ENCODE data around the gene MYDGF. TPM values are rescaled to one million over a fixed set of nuclear protein-coding genes. Genes with fewer than 3 reads are reported as not detected.

Gene MYDGF
- polyA plus RNA-seq, 2 donors, result 22.9 to 67.5 TPM

- H3K4me1 ChIP-seq (ENCODE audit: control insufficient read depth in 2 of 2, insufficient read depth in 2 of 2, low read length in 1 of 2), result peaks cover 0 to 2% of the 10 kb centered on the region in 2 donors
- H3K27ac ChIP-seq (ENCODE audit: low read depth in 2 of 2, low read length in 1 of 2), result no peak overlapping the region
- H3K36me3 ChIP-seq (ENCODE audit: control insufficient read depth in 2 of 2, insufficient read depth in 2 of 2, low read length in 1 of 2), result peaks cover 26 to 58% of the 10 kb centered on the region in 2 donors
- WGBS, 2 donors, result 90 to 93% methylated on average over 11 of the region's 11 CpGs
- peaks cover 0 to 3% of the 10 kb centered on the region in 2 donors for H3K9me3 ChIP-seq (ENCODE audit: control insufficient read depth in 2 of 2, insufficient read depth in 1 of 2, low read depth in 1 of 2, low read length in 1 of 2)
- no peak overlapping the region for H3K4me3 ChIP-seq (ENCODE audit: low read depth in 1 of 2, low read length in 2 of 2)
- no peaks in the 10 kb centered on the region for H3K27me3 ChIP-seq (ENCODE audit: control insufficient read depth in 1 of 2, insufficient read depth in 2 of 2, low read length in 2 of 2)
Observed at GRCh38 chr19:4702764-4703163, 32.6 kb upstream of the MYDGF start.

- H3K36me3 ChIP-seq (ENCODE audit: control insufficient read depth in 2 of 2, insufficient read depth in 2 of 2, low read length in 1 of 2), result peaks cover 28 to 60% of the 10 kb centered on the region in 2 donors
- no peak overlapping the region for H3K27ac ChIP-seq (ENCODE audit: low read depth in 2 of 2, low read length in 1 of 2)
- H3K9me3 ChIP-seq (ENCODE audit: control insufficient read depth in 2 of 2, insufficient read depth in 1 of 2, low read depth in 1 of 2, low read length in 1 of 2), result peaks cover 0 to 3% of the 10 kb centered on the region in 2 donors
- H3K4me3 ChIP-seq (ENCODE audit: low read depth in 1 of 2, low read length in 2 of 2), result no peak overlapping the region
- H3K4me1 ChIP-seq (ENCODE audit: control insufficient read depth in 2 of 2, insufficient read depth in 2 of 2, low read length in 1 of 2), result peaks cover 0 to 5% of the 10 kb centered on the region in 2 donors
- no peaks in the 10 kb centered on the region for H3K27me3 ChIP-seq (ENCODE audit: control insufficient read depth in 1 of 2, insufficient read depth in 2 of 2, low read length in 2 of 2)
- 80 to 81% methylated on average over 8 of the region's 8 CpGs for WGBS, 2 donors
Observed at GRCh38 chr19:4701557-4701956, 31.4 kb upstream of the MYDGF start.

- Histone ChIP-seq H3K27me3 (ENCODE audit: control insufficient read depth in 1 of 2, insufficient read depth in 2 of 2, low read length in 2 of 2) (no peaks in the 10 kb centered on the region), H3K4me1 (ENCODE audit: control insufficient read depth in 2 of 2, insufficient read depth in 2 of 2, low read length in 1 of 2) (peaks cover 0 to 5% of the 10 kb centered on the region in 2 donors), H3K36me3 (ENCODE audit: control insufficient read depth in 2 of 2, insufficient read depth in 2 of 2, low read length in 1 of 2) (peaks cover 28 to 59% of the 10 kb centered on the region in 2 donors), H3K4me3 (ENCODE audit: low read depth in 1 of 2, low read length in 2 of 2) (no peak overlapping the region), H3K27ac (ENCODE audit: low read depth in 2 of 2, low read length in 1 of 2) (no peak overlapping the region), H3K9me3 (ENCODE audit: control insufficient read depth in 2 of 2, insufficient read depth in 1 of 2, low read depth in 1 of 2, low read length in 1 of 2) (peaks cover 0 to 3% of the 10 kb centered on the region in 2 donors)
- 87% methylated on average over 11 of the region's 11 CpGs for WGBS, 2 donors
Observed at GRCh38 chr19:4700693-4700970, 30.5 kb upstream of the MYDGF start.

- no peak overlapping the region for H3K4me3 ChIP-seq (ENCODE audit: low read depth in 1 of 2, low read length in 2 of 2)
- H3K4me1 ChIP-seq (ENCODE audit: control insufficient read depth in 2 of 2, insufficient read depth in 2 of 2, low read length in 1 of 2), result peaks cover 0 to 8% of the 10 kb centered on the region in 2 donors
- 88 to 90% methylated on average over 33 of the region's 33 CpGs for WGBS, 2 donors
- H3K27me3 ChIP-seq (ENCODE audit: control insufficient read depth in 1 of 2, insufficient read depth in 2 of 2, low read length in 2 of 2), result no peaks in the 10 kb centered on the region
- peaks cover 28 to 62% of the 10 kb centered on the region in 2 donors for H3K36me3 ChIP-seq (ENCODE audit: control insufficient read depth in 2 of 2, insufficient read depth in 2 of 2, low read length in 1 of 2)
- H3K9me3 ChIP-seq (ENCODE audit: control insufficient read depth in 2 of 2, insufficient read depth in 1 of 2, low read depth in 1 of 2, low read length in 1 of 2), result peaks cover 0 to 3% of the 10 kb centered on the region in 2 donors
- no peak overlapping the region for H3K27ac ChIP-seq (ENCODE audit: low read depth in 2 of 2, low read length in 1 of 2)
Observed at GRCh38 chr19:4699826-4700692, 29.9 kb upstream of the MYDGF start.

GRCh38 chr19:4697304-4697703, 27.2 kb upstream of the MYDGF start:
- H3K27me3 ChIP-seq (ENCODE audit: control insufficient read depth in 1 of 2, insufficient read depth in 2 of 2, low read length in 2 of 2), result no peaks in the 10 kb centered on the region
- peaks cover 31 to 73% of the 10 kb centered on the region in 2 donors for H3K36me3 ChIP-seq (ENCODE audit: control insufficient read depth in 2 of 2, insufficient read depth in 2 of 2, low read length in 1 of 2)
- H3K9me3 ChIP-seq (ENCODE audit: control insufficient read depth in 2 of 2, insufficient read depth in 1 of 2, low read depth in 1 of 2, low read length in 1 of 2), result no peaks in the 10 kb centered on the region
- H3K4me1 ChIP-seq (ENCODE audit: control insufficient read depth in 2 of 2, insufficient read depth in 2 of 2, low read length in 1 of 2), result peaks cover 0 to 22% of the 10 kb centered on the region in 2 donors
- 83% methylated on average over 14 of the region's 14 CpGs for WGBS, 2 donors
- H3K27ac ChIP-seq (ENCODE audit: low read depth in 2 of 2, low read length in 1 of 2), result no peak overlapping the region
- no peak overlapping the region for H3K4me3 ChIP-seq (ENCODE audit: low read depth in 1 of 2, low read length in 2 of 2)

GRCh38 chr19:4695224-4695731, 25.1 kb upstream of the MYDGF start:
- Histone ChIP-seq H3K4me1 (ENCODE audit: control insufficient read depth in 2 of 2, insufficient read depth in 2 of 2, low read length in 1 of 2) (peaks cover 0 to 19% of the 10 kb centered on the region in 2 donors), H3K27ac (ENCODE audit: low read depth in 2 of 2, low read length in 1 of 2) (peak overlapping the region; percentile 85 to 86), H3K27me3 (ENCODE audit: control insufficient read depth in 1 of 2, insufficient read depth in 2 of 2, low read length in 2 of 2) (no peaks in the 10 kb centered on the region), H3K4me3 (ENCODE audit: low read depth in 1 of 2, low read length in 2 of 2) (no peak overlapping the region), H3K36me3 (ENCODE audit: control insufficient read depth in 2 of 2, insufficient read depth in 2 of 2, low read length in 1 of 2) (peaks cover 27 to 68% of the 10 kb centered on the region in 2 donors), H3K9me3 (ENCODE audit: control insufficient read depth in 2 of 2, insufficient read depth in 1 of 2, low read depth in 1 of 2, low read length in 1 of 2) (no peaks in the 10 kb centered on the region)
- WGBS, 2 donors, result 86 to 87% methylated on average over 19 of the region's 19 CpGs

GRCh38 chr19:4694211-4694987, 24.3 kb upstream of the MYDGF start:
- Histone ChIP-seq H3K36me3 (ENCODE audit: control insufficient read depth in 2 of 2, insufficient read depth in 2 of 2, low read length in 1 of 2) (peaks cover 20 to 68% of the 10 kb centered on the region in 2 donors), H3K4me3 (ENCODE audit: low read depth in 1 of 2, low read length in 2 of 2) (no peak overlapping the region), H3K27ac (ENCODE audit: low read depth in 2 of 2, low read length in 1 of 2) (peak overlapping the region; percentile 85 to 86), H3K4me1 (ENCODE audit: control insufficient read depth in 2 of 2, insufficient read depth in 2 of 2, low read length in 1 of 2) (peaks cover 0 to 19% of the 10 kb centered on the region in 2 donors), H3K27me3 (ENCODE audit: control insufficient read depth in 1 of 2, insufficient read depth in 2 of 2, low read length in 2 of 2) (no peaks in the 10 kb centered on the region), H3K9me3 (ENCODE audit: control insufficient read depth in 2 of 2, insufficient read depth in 1 of 2, low read depth in 1 of 2, low read length in 1 of 2) (no peaks in the 10 kb centered on the region)
- WGBS, 2 donors, result 55 to 76% methylated on average over 22 of the region's 22 CpGs

GRCh38 chr19:4693471-4694121, 23.5 kb upstream of the MYDGF start:
- Histone ChIP-seq H3K27ac (ENCODE audit: low read depth in 2 of 2, low read length in 1 of 2) (peak overlapping the region; percentile 78 to 85), H3K4me1 (ENCODE audit: control insufficient read depth in 2 of 2, insufficient read depth in 2 of 2, low read length in 1 of 2) (peaks cover 0 to 19% of the 10 kb centered on the region in 2 donors), H3K9me3 (ENCODE audit: control insufficient read depth in 2 of 2, insufficient read depth in 1 of 2, low read depth in 1 of 2, low read length in 1 of 2) (no peaks in the 10 kb centered on the region), H3K36me3 (ENCODE audit: control insufficient read depth in 2 of 2, insufficient read depth in 2 of 2, low read length in 1 of 2) (peaks cover 16 to 73% of the 10 kb centered on the region in 2 donors), H3K4me3 (ENCODE audit: low read depth in 1 of 2, low read length in 2 of 2) (no peak overlapping the region), H3K27me3 (ENCODE audit: control insufficient read depth in 1 of 2, insufficient read depth in 2 of 2, low read length in 2 of 2) (no peaks in the 10 kb centered on the region)
- WGBS, 2 donors, result 83 to 87% methylated on average over 15 of the region's 15 CpGs

GRCh38 chr19:4693078-4693350, 22.9 kb upstream of the MYDGF start:
- Histone ChIP-seq H3K36me3 (ENCODE audit: control insufficient read depth in 2 of 2, insufficient read depth in 2 of 2, low read length in 1 of 2) (peaks cover 16 to 73% of the 10 kb centered on the region in 2 donors), H3K4me3 (ENCODE audit: low read depth in 1 of 2, low read length in 2 of 2) (no peak overlapping the region), H3K4me1 (ENCODE audit: control insufficient read depth in 2 of 2, insufficient read depth in 2 of 2, low read length in 1 of 2) (peaks cover 0 to 19% of the 10 kb centered on the region in 2 donors), H3K27ac (ENCODE audit: low read depth in 2 of 2, low read length in 1 of 2) (no peak overlapping the region), H3K9me3 (ENCODE audit: control insufficient read depth in 2 of 2, insufficient read depth in 1 of 2, low read depth in 1 of 2, low read length in 1 of 2) (no peaks in the 10 kb centered on the region), H3K27me3 (ENCODE audit: control insufficient read depth in 1 of 2, insufficient read depth in 2 of 2, low read length in 2 of 2) (no peaks in the 10 kb centered on the region)
- 92 to 95% methylated on average over 7 of the region's 7 CpGs for WGBS, 2 donors

All from esophagus (tissue), 2 donors.